GM11168 (cell line): ENCODE measurements around the gene CAMSAP1.

Experiments
- in situ Hi-C: fragments of 300-500 bp; cut with MboI; formaldehyde crosslinking; loops from one replicate; pipeline ENCODE4 v1.12.0; 2022; ENCODE audit warnings: low sequenced_read_pairs; ENCODE audit not compliant: unreplicated experiment

The CAMSAP1 gene

GRCh38 chr9:135939351-135940265 is 32.3 kb upstream of the CAMSAP1 start:
- in situ Hi-C loops: no loop called here

- in situ Hi-C loops: no loop called here
Measured at GRCh38 chr9:135937521-135938489, 30.5 kb upstream of the CAMSAP1 start.

GRCh38 chr9:135933114-135933513 is 25.8 kb upstream of the CAMSAP1 start:
- in situ Hi-C loops: no loop called here

GRCh38 chr9:135932656-135933055 is 25.3 kb upstream of the CAMSAP1 start:
- in situ Hi-C loops: no loop called here

GRCh38 chr9:135931349-135931820 is 24.0 kb upstream of the CAMSAP1 start:
- in situ Hi-C loops: no loop called here

- in situ Hi-C loops: no loop called here
Measured at GRCh38 chr9:135930446-135931345, 23.4 kb upstream of the CAMSAP1 start.

DNA sequence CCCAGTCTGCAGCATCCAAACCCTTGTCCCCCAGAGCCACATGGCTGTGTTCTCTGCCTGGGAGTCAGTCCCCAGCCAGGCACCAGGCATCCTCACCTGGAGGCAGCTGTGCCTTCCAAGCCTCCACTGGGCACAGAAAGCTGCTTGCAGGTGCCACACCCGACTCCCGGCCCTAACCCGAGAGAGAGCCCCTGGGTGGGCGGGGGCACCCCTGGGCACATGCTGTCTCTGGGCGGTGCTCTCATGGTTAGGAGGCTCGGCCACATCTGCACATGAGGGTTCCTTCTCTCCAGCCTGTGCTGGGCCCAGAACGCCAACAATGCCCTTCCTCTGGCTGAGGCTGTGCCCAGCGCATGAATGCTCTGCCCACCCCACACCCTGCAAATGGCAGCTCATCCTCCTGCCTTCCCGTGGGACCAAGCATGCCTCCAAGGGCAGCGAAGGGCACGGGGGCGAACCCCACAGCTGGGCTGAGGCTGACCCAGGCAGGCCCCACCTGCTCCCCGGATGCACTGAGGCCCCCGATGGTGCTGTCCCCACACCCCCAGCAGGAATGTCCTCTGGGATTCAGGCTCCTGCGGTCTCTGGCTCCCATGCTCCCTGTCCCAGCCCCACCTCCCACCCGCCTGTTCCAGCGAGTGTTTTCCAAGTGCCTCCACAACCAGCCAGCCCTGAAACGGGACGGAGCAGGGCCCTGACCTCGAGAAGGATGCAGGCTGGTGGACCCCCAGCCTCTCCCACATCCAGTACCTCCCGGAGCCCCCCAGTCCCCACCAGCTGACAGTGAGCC is 22.5 kb upstream of the CAMSAP1 start:
- in situ Hi-C loops: no loop called here

DNA sequence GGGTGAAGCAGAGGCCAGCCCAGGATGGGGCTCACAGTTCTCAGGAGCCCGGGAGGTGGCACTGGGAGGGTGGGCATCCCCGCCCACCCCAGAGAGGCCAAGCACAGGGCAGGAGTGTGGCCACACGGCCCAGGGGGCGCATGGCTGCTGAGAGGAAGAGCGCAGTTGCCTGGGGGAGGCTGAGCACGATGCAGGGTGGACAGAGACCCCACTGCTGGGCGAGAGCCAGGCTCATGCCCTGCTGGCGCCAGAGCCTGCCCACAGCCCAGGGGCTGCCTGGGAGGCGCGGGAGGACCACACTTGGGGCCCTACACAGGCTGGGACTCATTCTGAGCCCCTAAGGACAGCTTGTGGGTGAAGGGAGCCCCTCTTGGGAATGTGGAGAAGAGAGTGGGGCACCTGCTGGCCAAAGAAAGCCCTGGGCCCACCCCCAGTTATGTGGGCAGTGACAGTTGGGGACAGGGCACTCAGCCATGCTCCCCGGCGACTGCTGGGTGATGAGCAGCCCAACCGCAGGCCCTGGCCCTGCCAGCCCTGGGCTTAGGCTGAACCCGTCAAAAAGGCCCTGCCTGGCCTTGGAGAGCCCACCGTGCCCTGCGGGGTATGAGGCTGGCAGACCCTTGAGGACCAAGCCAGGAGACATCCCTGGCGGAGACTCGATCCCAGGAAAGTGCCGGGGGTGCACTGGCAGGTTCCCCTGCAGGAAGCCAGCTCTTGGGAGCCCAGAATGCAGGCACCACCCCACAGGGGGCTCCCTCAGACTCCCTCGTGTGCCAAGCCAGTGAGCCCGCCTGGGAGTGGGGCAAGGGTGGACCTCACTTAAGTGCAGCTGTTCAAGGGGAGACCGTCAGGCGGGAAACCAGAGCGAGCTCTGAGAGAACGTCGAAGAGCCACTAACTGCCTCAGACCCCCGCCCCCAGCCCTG is 21.6 kb upstream of the CAMSAP1 start:
- in situ Hi-C loops: no loop called here

- in situ Hi-C loops: no loop called here
Measured at GRCh38 chr9:135928074-135928730, 20.9 kb upstream of the CAMSAP1 start.

GRCh38 chr9:135927195-135928013 is 20.1 kb upstream of the CAMSAP1 start:
- in situ Hi-C loops: no loop called here

DNA sequence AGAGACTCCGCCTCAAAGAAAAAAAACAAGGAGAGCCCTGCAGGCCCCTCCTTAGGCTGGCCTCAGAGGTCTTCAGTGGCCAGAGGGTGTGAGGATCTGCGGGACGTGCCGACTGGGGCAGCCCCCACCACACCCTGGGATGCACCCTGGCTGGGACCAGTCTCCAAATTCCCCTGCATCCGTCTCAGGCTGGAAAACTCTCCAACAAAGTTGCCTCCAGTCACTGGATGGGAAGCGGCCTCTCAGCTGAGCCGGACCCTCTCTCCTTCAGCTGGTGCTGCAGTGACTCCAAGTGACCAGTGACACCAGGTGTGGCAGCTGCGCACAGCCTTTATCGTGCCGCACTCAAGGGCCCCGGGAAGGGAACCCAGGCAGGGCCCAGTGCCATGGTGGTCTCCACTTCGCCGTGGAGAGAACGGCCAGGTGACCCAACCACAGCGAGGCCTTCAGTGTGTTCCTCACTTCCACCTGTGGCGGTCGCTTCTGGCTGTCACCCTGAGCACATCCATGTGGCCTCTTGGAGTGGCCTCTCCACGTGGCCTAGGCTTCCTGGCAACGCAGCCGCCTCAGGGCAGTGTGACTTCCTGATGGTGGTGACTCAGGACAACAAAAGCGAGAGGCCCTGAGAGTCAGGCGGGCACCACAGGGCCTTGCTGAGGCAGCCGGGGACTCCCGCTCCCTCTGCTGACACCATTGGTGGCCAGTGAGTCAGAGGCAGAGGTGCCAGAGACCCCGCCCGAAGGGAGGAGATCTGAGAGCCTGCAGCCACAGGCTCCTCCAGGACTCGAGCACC is 19.3 kb upstream of the CAMSAP1 start:
- in situ Hi-C loops: no loop called here

GRCh38 chr9:135925496-135926133 is 18.3 kb upstream of the CAMSAP1 start:
- in situ Hi-C loops: no loop called here

DNA sequence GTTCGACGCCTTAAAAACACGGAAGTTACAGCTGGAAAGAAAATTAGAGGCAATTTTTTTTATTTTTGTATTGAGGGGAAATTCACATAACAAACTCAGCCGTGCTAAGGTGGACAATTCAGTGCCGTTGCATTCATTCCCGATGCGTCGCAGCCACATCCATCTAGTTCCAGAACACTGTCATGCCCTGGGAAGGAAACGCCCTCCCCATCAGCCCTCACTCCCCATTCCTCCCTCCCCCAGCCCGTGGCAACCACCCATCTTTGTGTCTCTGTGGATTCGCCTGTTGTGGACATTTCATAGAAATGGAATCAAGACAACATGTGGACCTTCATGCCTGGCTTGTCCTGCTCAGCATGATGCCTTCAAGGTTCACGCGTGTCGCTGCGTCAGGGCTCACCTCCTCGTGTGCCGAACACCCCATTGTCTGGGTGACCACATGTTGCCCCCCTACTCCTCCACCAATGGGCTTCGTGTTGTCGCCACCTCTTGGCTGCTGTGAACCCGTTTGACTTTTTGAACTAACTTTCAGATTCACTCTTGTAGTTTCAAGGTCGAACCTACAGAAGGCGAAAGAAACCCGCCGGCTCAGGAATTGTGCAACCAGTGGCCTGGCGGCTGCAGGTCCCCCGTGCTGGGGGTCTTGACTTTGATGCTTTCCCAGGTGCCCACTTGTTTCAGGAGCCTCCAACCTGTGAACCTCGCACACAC is 17.4 kb upstream of the CAMSAP1 start:
- in situ Hi-C loops: no loop called here

DNA sequence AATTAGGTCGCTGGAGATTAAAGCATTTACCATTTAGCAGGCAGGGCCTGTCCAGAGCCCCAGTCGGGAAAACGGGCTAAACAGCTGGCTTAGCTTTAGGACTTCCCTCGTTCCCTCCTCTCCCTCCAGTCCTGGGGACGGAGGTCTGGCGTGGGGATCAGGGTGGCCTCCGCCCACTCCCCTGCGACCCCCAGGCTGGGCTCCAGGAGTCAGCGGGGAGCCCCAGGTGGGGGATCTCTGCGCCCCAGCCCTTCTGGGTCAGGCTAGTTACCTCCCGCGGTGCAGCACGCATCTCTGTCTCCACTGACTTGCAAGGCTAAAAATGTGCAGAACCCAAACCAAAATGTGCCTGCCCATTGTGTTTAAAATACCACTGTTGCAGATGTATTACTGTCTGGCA is 16.2 kb upstream of the CAMSAP1 start:
- in situ Hi-C loops: no loop called here

- in situ Hi-C loops: no loop called here
Measured at GRCh38 chr9:135921749-135922310, 14.5 kb upstream of the CAMSAP1 start.
